Endodermal cell (in vitro differentiated cells): ENCODE data around the gene CFB. TPM values are rescaled to one million over a fixed set of nuclear protein-coding genes. Genes with fewer than 3 reads are reported as not detected.

Source experiments
- DNase-seq: peaks from one replicate; pipeline ENCODE4 v3.0.0-alpha.2; 2017
- H3K27ac ChIP-seq: 2 replicates; pipeline ENCODE4 v1.5.1; 2013; ENCODE audit warnings: mild to moderate bottlenecking, low read depth, low read length, moderate library complexity
- H3K27me3 ChIP-seq: 2 replicates; pipeline ENCODE4 v1.6.1; 2013; ENCODE audit warnings: mild to moderate bottlenecking, low read length, moderate library complexity; ENCODE audit not compliant: insufficient read depth, control insufficient read depth, poor library complexity, severe bottlenecking
- H3K36me3 ChIP-seq: 2 replicates; pipeline ENCODE4 v1.7.0; 2013; ENCODE audit warnings: mild to moderate bottlenecking, low read length, moderate library complexity; ENCODE audit not compliant: control insufficient read depth, insufficient read depth
- H3K4me1 ChIP-seq: one replicate; pipeline ENCODE4 v1.7.0; 2013; ENCODE audit warnings: low read length; ENCODE audit not compliant: control insufficient read depth, insufficient read depth
- H3K4me3 ChIP-seq: 2 replicates; pipeline ENCODE4 v1.5.1; 2013; ENCODE audit warnings: mild to moderate bottlenecking, low read length, moderate library complexity
- H3K9ac ChIP-seq: 2 replicates; pipeline ENCODE4 v1.6.1; 2013; ENCODE audit warnings: mild to moderate bottlenecking, low read length, moderate library complexity; ENCODE audit not compliant: poor library complexity, severe bottlenecking; ENCODE audit errors: extremely low read depth
- H3K9me3 ChIP-seq: 2 replicates; pipeline ENCODE4 v1.6.1; 2013; ENCODE audit warnings: mild to moderate bottlenecking, low read length, moderate library complexity; ENCODE audit not compliant: control insufficient read depth
- H3K27ac Mint-ChIP-seq: 2 replicates; pipeline ENCODE4 v1.8.0; 2020; ENCODE audit warnings: mixed read lengths
- H3K27me3 Mint-ChIP-seq: 2 replicates; pipeline ENCODE4 v1.8.0; 2021; ENCODE audit warnings: mild to moderate bottlenecking, mixed read lengths; ENCODE audit not compliant: insufficient read depth
- H3K36me3 Mint-ChIP-seq: 2 replicates; pipeline ENCODE4 v1.8.0; 2020; ENCODE audit warnings: low read depth, mixed read lengths
- H3K4me1 Mint-ChIP-seq: 2 replicates; pipeline ENCODE4 v1.8.0; 2020; ENCODE audit warnings: mixed read lengths
- H3K4me3 Mint-ChIP-seq: 2 replicates; pipeline ENCODE4 v1.8.0; 2020; ENCODE audit warnings: mild to moderate bottlenecking, moderate library complexity, mixed read lengths
- H3K9me3 Mint-ChIP-seq: 2 replicates; pipeline ENCODE4 v1.8.0; 2020; ENCODE audit warnings: mild to moderate bottlenecking, mixed read lengths
- CTCF ChIP-seq: fragments of 200-600 bp; sonication (generic); conservative IDR thresholded peaks from 2 replicates; pipeline ENCODE4 v1.5.0; 2021; ENCODE audit warnings: antibody characterized with exemption, mild to moderate bottlenecking
- WGBS, 2 experiments: methylation state at CpG; one replicate each; pipeline versions ENCODE4 v1.1.5 to v1.1.7; 2013; ENCODE audit warnings: missing lambda C conversion rate in 2 of 2, mixed read lengths in 1 of 2; ENCODE audit not compliant: insufficient coverage in 1 of 2, insufficient read length in 1 of 2; 5-methylcytosine and 5-hydroxymethylcytosine counted together
- total RNA-seq, 2 donors: library from RNA; stranded (reverse); fragmentation: NEBNext Ultra II Directional in 1 of 2; extraction: Animal tissue kit (Norgen Biotek cat#: 25700) in 1 of 2; gene quantifications; 2 replicates in 1 of 2; 3 replicates in 1 of 2; pipeline ENCODE4 v1.2.1, GENCODE V29; 2021

Gene CFB
- total RNA-seq, 2 donors from 2014 or later, result 0.51 to 0.66 TPM

DNA sequence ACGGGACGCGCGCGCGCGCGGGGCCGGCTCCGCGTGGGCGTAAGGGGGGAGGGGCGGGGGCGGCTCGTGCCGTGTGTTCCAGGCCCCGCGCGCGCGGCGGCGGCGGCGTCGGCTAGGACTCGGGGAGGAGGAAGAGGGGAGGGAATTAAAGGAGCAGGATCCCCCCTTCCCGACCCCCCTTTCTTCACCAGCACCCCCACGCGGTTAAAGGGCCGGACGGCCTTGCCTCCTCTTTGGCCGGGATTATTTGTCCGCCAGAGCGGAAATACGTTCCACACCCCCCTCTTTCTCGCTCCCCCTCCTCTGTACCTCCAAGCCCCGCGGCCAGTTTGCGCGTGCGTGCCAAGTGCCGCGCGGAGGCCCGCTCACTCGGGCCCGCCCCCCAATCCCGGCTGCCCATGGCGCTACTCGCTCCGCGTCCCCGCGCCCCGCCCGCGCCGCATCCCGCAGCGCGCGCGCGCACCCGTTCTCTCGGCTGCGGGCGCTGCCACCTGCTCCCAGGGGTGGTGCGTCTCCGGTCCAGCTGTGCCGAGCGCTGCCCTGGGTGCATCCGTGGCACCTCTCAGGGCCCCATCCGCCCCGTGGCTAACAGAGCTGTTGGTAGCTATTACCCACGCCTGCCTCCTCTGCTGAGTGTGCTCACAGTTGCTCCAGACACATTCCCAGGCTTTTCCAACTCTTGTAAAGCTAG lies 43.8 kb upstream of the CFB start, which contains the start of gene ZBTB12:
Gene ZBTB12 (minus strand): TSS at position 134 of the 691 bp plus-strand sequence. CDS start 781 bp downstream, outside the sequence.
- no peaks in the 10 kb centered on the region for H3K9me3 ChIP-seq
- Mint-ChIP-seq H3K36me3 (peaks cover 2% of the 10 kb centered on the region), H3K4me1 (peaks cover 28% of the 10 kb centered on the region), H3K4me3 (peak within 1 kb of the TSS; percentile 63), H3K27ac (peak within 1 kb of the TSS; percentile 50), H3K9me3 (no peaks in the 10 kb centered on the region), H3K27me3 (no peaks in the 10 kb centered on the region)
- peak within 1 kb of the TSS; percentile 76 for H3K4me3 ChIP-seq
- WGBS, 2 experiments, result 0 to 1% methylated on average over 16 to 66 of the region's 77 CpGs
- peak; percentile 96 for DNase-seq
- peaks cover 2% of the 10 kb centered on the region for H3K4me1 ChIP-seq
- TF ChIP-seq CTCF, result no peak
- peak within 1 kb of the TSS; percentile 75 for H3K27ac ChIP-seq
- no peaks in the 10 kb centered on the region for H3K27me3 ChIP-seq
- no peaks in the 10 kb centered on the region for H3K36me3 ChIP-seq
- H3K9ac ChIP-seq, result peak within 1 kb of the TSS; percentile 47

DNA sequence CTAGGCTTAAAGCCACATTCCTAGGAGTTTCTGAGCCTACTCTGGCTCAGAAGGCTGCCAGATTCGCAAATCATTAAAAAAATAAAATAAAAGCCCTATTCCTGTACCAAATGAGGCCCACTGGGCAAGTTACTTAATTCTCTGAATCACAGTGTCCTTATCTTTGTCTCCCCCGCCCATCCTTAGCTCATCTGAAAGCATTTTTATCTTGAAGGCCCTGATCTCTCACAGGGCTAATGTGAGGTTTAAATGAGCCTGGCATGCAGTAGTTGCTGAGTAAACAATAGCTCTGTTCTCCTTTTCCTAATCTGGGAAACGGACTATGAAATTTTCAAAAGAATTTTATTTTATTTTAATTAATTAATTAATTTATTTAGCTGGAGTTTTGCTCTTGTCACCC lies 41.9 kb upstream of the CFB start:
- WGBS, 2 experiments, result 67 to 88% methylated on average over 1 to 2 of the region's 3 CpGs
- no peak for DNase-seq
- H3K4me1 ChIP-seq, result peaks cover 2% of the 10 kb centered on the region

GRCh38 chr6:31905041-31905440 lies 40.9 kb upstream of the CFB start:
- H3K27ac Mint-ChIP-seq, result no peak overlapping the region
- H3K9ac ChIP-seq, result no peak overlapping the region
- no peak for TF ChIP-seq CTCF
- no peak overlapping the region for H3K27ac ChIP-seq
- H3K27me3 ChIP-seq, result no peaks in the 10 kb centered on the region
- peaks cover 20% of the 10 kb centered on the region for H3K4me1 Mint-ChIP-seq
- DNase-seq, result no peak
- H3K4me3 ChIP-seq, result no peak overlapping the region
- 85% methylated on average over 1 of the region's 1 CpG; no CpG with 5 or more reads in 1 of the 2 experiments for WGBS, 2 experiments
- peaks cover 2% of the 10 kb centered on the region for H3K27me3 Mint-ChIP-seq
- H3K4me3 Mint-ChIP-seq, result no peak overlapping the region
- H3K9me3 ChIP-seq, result no peaks in the 10 kb centered on the region
- peaks cover 2% of the 10 kb centered on the region for H3K4me1 ChIP-seq
- H3K9me3 Mint-ChIP-seq, result no peaks in the 10 kb centered on the region
- H3K36me3 ChIP-seq, result no peaks in the 10 kb centered on the region
- no peaks in the 10 kb centered on the region for H3K36me3 Mint-ChIP-seq

More for the DNA sequence above, 41.9 kb upstream of the CFB start:
- no peak overlapping the region for H3K9ac ChIP-seq
- Mint-ChIP-seq H3K27me3 (no peaks in the 10 kb centered on the region), H3K36me3 (peaks cover 2% of the 10 kb centered on the region), H3K4me3 (no peak overlapping the region), H3K9me3 (no peaks in the 10 kb centered on the region), H3K4me1 (peaks cover 22% of the 10 kb centered on the region), H3K27ac (no peak overlapping the region)
- no peaks in the 10 kb centered on the region for H3K27me3 ChIP-seq
- H3K9me3 ChIP-seq, result no peaks in the 10 kb centered on the region
- H3K27ac ChIP-seq, result no peak overlapping the region
- no peak overlapping the region for H3K4me3 ChIP-seq
- no peaks in the 10 kb centered on the region for H3K36me3 ChIP-seq
- TF ChIP-seq CTCF, result no peak
